ENCODE data around the gene MED12L. TPM values are rescaled to one million over a fixed set of nuclear protein-coding genes. Genes with fewer than 3 reads are reported as not detected.

Gene MED12L
- total and polyA plus RNA-seq, 9 of the 15 experiments (the other 6 are each of a cell fraction or from before 2014, with no cell fraction given), result not detected

DNA sequence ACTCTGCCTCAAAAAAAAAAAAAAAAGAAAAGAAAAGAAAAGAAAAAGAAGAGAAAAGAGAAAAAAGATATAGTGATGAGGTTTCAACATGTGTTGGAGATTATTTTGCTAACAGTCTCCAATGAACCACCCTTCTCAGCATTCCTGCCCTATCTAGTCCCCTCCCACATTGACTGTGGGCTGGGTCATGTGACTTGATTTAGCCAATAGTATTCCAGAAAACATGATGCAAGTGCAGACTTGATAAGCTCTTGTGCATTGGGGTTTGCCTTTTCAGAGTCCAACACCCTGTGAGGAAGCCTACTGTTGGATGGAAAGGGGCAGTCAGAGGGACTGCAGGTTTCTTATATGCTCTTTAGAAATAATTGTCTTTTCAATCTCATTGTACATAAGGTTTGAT, 37.8 kb upstream of the MED12L start:
- H4K20me1 ChIP-seq (replicated peaks; ENCODE audit: control insufficient read depth, insufficient read depth, low read length), result no peaks in the 10 kb centered on the region
- no peak overlapping the region for H3K4me3 ChIP-seq
- H2AFZ ChIP-seq (ENCODE audit: low read depth, low read length), result no peak overlapping the region
- H3K36me3 ChIP-seq (ENCODE audit: control insufficient read depth, insufficient read depth, low read length), result no peaks in the 10 kb centered on the region
- H3K27me3 ChIP-seq (ENCODE audit: control insufficient read depth in 2 of 2, insufficient read depth in 2 of 2, low read length in 2 of 2), result no peaks in the 10 kb centered on the region
- no TSS peak for BruUV-seq (replicated peaks)
- FAIRE-seq, result no peak
- no peaks in the 10 kb centered on the region for H3K79me2 ChIP-seq (ENCODE audit: control insufficient read depth, insufficient read depth, low read length)
- POLR2A ChIA-PET, result no interaction called here
- intact Hi-C loops (cut with micrococcal nuclease), result no loop called here
- H3K9me3 ChIP-seq (replicated peaks; ENCODE audit: control insufficient read depth, insufficient read depth, low read depth, low read length), result no peaks in the 10 kb centered on the region
- in situ Hi-C loops (cut with MboI), result no loop called here
- H3K9me1 ChIP-seq (ENCODE audit: control insufficient read depth, insufficient read depth, low read length), result no peaks in the 10 kb centered on the region
- no peak overlapping the region for H3K9ac ChIP-seq (ENCODE audit: insufficient read depth in 1 of 2, low read depth in 2 of 2, low read length in 2 of 2)
- DNase-seq (ENCODE audit: extremely low read depth in 1 of 4, low spot score in 3 of 4), result peak; percentile 43 to 64 (median 59)
- H3K4me2 ChIP-seq (ENCODE audit: insufficient read depth, low read length), result no peak overlapping the region; the same call in 1 of the 2 replicates
- H3K27ac ChIP-seq (ENCODE audit: extremely low read depth, low read depth, low read length), result no peak overlapping the region
- no peaks in the 10 kb centered on the region; a peak in 3 of 5 replicates for H3K4me1 ChIP-seq (replicated peaks in 1 of 2; ENCODE audit: control insufficient read depth in 2 of 2, insufficient read depth in 2 of 2, low read length in 2 of 2)
- CTCF ChIA-PET (ENCODE audit: low intra/inter-chr PET ratio), result no interaction called here
- ATAC-seq, result peak; percentile 92
- TF ChIP-seq TEAD4 (IDR thresholded peaks at IDR 0.05; ENCODE audit: low read length) (peak; percentile 48; the same call in 1 of the 2 replicates), TEAD4 (CRISPR knock-in tag; IDR thresholded peaks at IDR 0.05; ENCODE audit: borderline replicate concordance) (no peak), ERF (CRISPR knock-in tag; IDR thresholded peaks at IDR 0.05) (no peak), NCOA2 (IDR thresholded peaks at IDR 0.05; ENCODE audit: partially characterized antibody in 2 of 2) (no peak), ZC3H4 (CRISPR knock-in tag; IDR thresholded peaks at IDR 0.05; ENCODE audit: borderline replicate concordance) (no peak), KLF16 (IDR thresholded peaks at IDR 0.05) (no peak), HDAC3 (IDR thresholded peaks at IDR 0.05; ENCODE audit: borderline replicate concordance, partially characterized antibody) (no peak), RUNX1 (IDR thresholded peaks at IDR 0.05; ENCODE audit: low read depth) (no peak), NR4A1 (CRISPR knock-in tag; IDR thresholded peaks at IDR 0.05) (no peak), NR4A1 (tag; IDR thresholded peaks at IDR 0.05) (no peak), NRF1 (conservative IDR thresholded peaks at IDR 0.05 in 1 of 2, IDR thresholded peaks at IDR 0.05 in 1 of 2) (no peak), ATF1 (CRISPR knock-in tag; IDR thresholded peaks at IDR 0.05) (no peak), ATF1 (tag; IDR thresholded peaks at IDR 0.05) (no peak), SMARCA4 (IDR thresholded peaks at IDR 0.05) (no peak)
- TF ChIP-seq, protein P1, sequence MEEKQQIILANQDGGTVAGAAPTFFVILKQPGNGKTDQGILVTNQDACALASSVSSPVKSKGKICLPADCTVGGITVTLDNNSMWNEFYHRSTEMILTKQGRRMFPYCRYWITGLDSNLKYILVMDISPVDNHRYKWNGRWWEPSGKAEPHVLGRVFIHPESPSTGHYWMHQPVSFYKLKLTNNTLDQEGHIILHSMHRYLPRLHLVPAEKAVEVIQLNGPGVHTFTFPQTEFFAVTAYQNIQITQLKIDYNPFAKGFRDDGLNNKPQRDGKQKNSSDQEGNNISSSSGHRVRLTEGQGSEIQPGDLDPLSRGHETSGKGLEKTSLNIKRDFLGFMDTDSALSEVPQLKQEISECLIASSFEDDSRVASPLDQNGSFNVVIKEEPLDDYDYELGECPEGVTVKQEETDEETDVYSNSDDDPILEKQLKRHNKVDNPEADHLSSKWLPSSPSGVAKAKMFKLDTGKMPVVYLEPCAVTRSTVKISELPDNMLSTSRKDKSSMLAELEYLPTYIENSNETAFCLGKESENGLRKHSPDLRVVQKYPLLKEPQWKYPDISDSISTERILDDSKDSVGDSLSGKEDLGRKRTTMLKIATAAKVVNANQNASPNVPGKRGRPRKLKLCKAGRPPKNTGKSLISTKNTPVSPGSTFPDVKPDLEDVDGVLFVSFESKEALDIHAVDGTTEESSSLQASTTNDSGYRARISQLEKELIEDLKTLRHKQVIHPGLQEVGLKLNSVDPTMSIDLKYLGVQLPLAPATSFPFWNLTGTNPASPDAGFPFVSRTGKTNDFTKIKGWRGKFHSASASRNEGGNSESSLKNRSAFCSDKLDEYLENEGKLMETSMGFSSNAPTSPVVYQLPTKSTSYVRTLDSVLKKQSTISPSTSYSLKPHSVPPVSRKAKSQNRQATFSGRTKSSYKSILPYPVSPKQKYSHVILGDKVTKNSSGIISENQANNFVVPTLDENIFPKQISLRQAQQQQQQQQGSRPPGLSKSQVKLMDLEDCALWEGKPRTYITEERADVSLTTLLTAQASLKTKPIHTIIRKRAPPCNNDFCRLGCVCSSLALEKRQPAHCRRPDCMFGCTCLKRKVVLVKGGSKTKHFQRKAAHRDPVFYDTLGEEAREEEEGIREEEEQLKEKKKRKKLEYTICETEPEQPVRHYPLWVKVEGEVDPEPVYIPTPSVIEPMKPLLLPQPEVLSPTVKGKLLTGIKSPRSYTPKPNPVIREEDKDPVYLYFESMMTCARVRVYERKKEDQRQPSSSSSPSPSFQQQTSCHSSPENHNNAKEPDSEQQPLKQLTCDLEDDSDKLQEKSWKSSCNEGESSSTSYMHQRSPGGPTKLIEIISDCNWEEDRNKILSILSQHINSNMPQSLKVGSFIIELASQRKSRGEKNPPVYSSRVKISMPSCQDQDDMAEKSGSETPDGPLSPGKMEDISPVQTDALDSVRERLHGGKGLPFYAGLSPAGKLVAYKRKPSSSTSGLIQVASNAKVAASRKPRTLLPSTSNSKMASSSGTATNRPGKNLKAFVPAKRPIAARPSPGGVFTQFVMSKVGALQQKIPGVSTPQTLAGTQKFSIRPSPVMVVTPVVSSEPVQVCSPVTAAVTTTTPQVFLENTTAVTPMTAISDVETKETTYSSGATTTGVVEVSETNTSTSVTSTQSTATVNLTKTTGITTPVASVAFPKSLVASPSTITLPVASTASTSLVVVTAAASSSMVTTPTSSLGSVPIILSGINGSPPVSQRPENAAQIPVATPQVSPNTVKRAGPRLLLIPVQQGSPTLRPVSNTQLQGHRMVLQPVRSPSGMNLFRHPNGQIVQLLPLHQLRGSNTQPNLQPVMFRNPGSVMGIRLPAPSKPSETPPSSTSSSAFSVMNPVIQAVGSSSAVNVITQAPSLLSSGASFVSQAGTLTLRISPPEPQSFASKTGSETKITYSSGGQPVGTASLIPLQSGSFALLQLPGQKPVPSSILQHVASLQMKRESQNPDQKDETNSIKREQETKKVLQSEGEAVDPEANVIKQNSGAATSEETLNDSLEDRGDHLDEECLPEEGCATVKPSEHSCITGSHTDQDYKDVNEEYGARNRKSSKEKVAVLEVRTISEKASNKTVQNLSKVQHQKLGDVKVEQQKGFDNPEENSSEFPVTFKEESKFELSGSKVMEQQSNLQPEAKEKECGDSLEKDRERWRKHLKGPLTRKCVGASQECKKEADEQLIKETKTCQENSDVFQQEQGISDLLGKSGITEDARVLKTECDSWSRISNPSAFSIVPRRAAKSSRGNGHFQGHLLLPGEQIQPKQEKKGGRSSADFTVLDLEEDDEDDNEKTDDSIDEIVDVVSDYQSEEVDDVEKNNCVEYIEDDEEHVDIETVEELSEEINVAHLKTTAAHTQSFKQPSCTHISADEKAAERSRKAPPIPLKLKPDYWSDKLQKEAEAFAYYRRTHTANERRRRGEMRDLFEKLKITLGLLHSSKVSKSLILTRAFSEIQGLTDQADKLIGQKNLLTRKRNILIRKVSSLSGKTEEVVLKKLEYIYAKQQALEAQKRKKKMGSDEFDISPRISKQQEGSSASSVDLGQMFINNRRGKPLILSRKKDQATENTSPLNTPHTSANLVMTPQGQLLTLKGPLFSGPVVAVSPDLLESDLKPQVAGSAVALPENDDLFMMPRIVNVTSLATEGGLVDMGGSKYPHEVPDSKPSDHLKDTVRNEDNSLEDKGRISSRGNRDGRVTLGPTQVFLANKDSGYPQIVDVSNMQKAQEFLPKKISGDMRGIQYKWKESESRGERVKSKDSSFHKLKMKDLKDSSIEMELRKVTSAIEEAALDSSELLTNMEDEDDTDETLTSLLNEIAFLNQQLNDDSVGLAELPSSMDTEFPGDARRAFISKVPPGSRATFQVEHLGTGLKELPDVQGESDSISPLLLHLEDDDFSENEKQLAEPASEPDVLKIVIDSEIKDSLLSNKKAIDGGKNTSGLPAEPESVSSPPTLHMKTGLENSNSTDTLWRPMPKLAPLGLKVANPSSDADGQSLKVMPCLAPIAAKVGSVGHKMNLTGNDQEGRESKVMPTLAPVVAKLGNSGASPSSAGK (IDR thresholded peaks at IDR 0.05), result no peak

Measured in K562 (cell line).